GM19023 (cell line): ENCODE results near the gene AHI1.

Source experiments
- ATAC-seq: cut with Tn5 transposase; IDR thresholded peaks from one replicate; pipeline ENCODE4 v1.9.1; 2021; ENCODE audit warnings: mild to moderate bottlenecking, moderate library complexity; ENCODE audit not compliant: unreplicated experiment

AHI1 gene

GRCh38 chr6:135464634-135465033 lies 32.9 kb downstream of the AHI1 start:
- peak; percentile 74 for ATAC-seq

GRCh38 chr6:135461208-135461607 lies 36.3 kb downstream of the AHI1 start:
- no peak for ATAC-seq

GRCh38 chr6:135458051-135458450 lies 39.5 kb downstream of the AHI1 start:
- no peak for ATAC-seq

- ATAC-seq = no peak
Observed at GRCh38 chr6:135451617-135452190, 45.8 kb downstream of the AHI1 start.

GRCh38 chr6:135449246-135449645 lies 48.3 kb downstream of the AHI1 start:
- no peak for ATAC-seq

- peak; percentile 77 for ATAC-seq
Observed at GRCh38 chr6:135440087-135440792, 57.3 kb downstream of the AHI1 start.

- ATAC-seq = no peak
Observed at GRCh38 chr6:135439549-135439948, 58.0 kb downstream of the AHI1 start.

- no peak for ATAC-seq
Observed at GRCh38 chr6:135438907-135439535, 58.5 kb downstream of the AHI1 start.

GRCh38 chr6:135434991-135435390 lies 62.5 kb downstream of the AHI1 start:
- ATAC-seq = no peak

- no peak for ATAC-seq
Observed at GRCh38 chr6:135434095-135434494, 63.4 kb downstream of the AHI1 start.

GRCh38 chr6:135428078-135428477 lies 69.5 kb downstream of the AHI1 start:
- ATAC-seq = no peak

GRCh38 chr6:135426833-135427232 lies 70.7 kb downstream of the AHI1 start:
- no peak for ATAC-seq

- ATAC-seq = no peak
Observed at GRCh38 chr6:135424385-135424784, 73.2 kb downstream of the AHI1 start.

- ATAC-seq = peak; percentile 81
Observed at GRCh38 chr6:135423649-135424128, 73.9 kb downstream of the AHI1 start.

GRCh38 chr6:135419162-135419561 lies 78.4 kb downstream of the AHI1 start:
- ATAC-seq = no peak

- no peak for ATAC-seq
Observed at GRCh38 chr6:135418040-135418760, 79.3 kb downstream of the AHI1 start.

- ATAC-seq = no peak
Observed at GRCh38 chr6:135412761-135413160, 84.8 kb downstream of the AHI1 start.

GRCh38 chr6:135411849-135412248 lies 85.7 kb downstream of the AHI1 start:
- no peak for ATAC-seq

GRCh38 chr6:135411339-135411738 lies 86.2 kb downstream of the AHI1 start:
- no peak for ATAC-seq

- no peak for ATAC-seq
Observed at GRCh38 chr6:135410856-135411255, 86.7 kb downstream of the AHI1 start.

GRCh38 chr6:135403584-135403983 lies 94.0 kb downstream of the AHI1 start:
- ATAC-seq = no peak
